ENCODE measurements around the gene AXIN1.

- TF ChIP-seq CTCF (IDR thresholded peaks at IDR 0.05) (no peak), CHD2 (IDR thresholded peaks at IDR 0.05; ENCODE audit: low read length, partially characterized antibody) (no peak), EHMT2 (IDR thresholded peaks at IDR 0.05; ENCODE audit: low read depth) (no peak), RAD21 (conservative IDR thresholded peaks at IDR 0.05 in 1 of 2, IDR thresholded peaks at IDR 0.05 in 1 of 2) (no peak), PBX3 (IDR thresholded peaks at IDR 0.05) (no peak)
These were observed 28.4 kb downstream of the AXIN1 start for GRCh38 chr16:324201-324450.
